Activated CD8-positive, alpha-beta memory T cell treated with anti-CD3 and anti-CD28 coated beads, Interleukin-2, amount 50 U/mL, for 48 hours (primary cell): ENCODE results near the gene MORC2.
A peak's percentile ranks its signal among the peaks of the same experiment; 100 is the strongest.

Experiments
- DNase-seq: peaks from one replicate; pipeline ENCODE4 v3.0.0-alpha.2; 2020

The MORC2 gene

GRCh38 chr22:30948930-30949342 lies 19.6 kb downstream of the MORC2 start:
- no peak for DNase-seq

- no peak for DNase-seq
Measured at GRCh38 chr22:30947816-30948454, 20.6 kb downstream of the MORC2 start.

- no peak for DNase-seq
Measured at GRCh38 chr22:30947173-30947815, 21.3 kb downstream of the MORC2 start.

- DNase-seq, result no peak
Measured at GRCh38 chr22:30946354-30946753, 22.2 kb downstream of the MORC2 start.

GRCh38 chr22:30945653-30946052 lies 22.9 kb downstream of the MORC2 start:
- DNase-seq, result no peak

GRCh38 chr22:30944986-30945385 lies 23.6 kb downstream of the MORC2 start:
- DNase-seq, result no peak

GRCh38 chr22:30943368-30943767 lies 25.2 kb downstream of the MORC2 start:
- no peak for DNase-seq

- no peak for DNase-seq
Measured at GRCh38 chr22:30941363-30941740, 27.2 kb downstream of the MORC2 start.

GRCh38 chr22:30940685-30941362 lies 27.8 kb downstream of the MORC2 start:
- no peak for DNase-seq

GRCh38 chr22:30934053-30934452 lies 34.5 kb downstream of the MORC2 start:
- no peak for DNase-seq

- no peak for DNase-seq
Measured at GRCh38 chr22:30933457-30933856, 35.1 kb downstream of the MORC2 start.

GRCh38 chr22:30932661-30933060 lies 35.9 kb downstream of the MORC2 start:
- no peak for DNase-seq

- DNase-seq, result no peak
Measured at GRCh38 chr22:30931541-30932300, 36.9 kb downstream of the MORC2 start.

GRCh38 chr22:30930228-30930627 lies 38.3 kb downstream of the MORC2 start:
- no peak for DNase-seq

- DNase-seq, result no peak
Measured at GRCh38 chr22:30928401-30928800, 40.2 kb downstream of the MORC2 start.

- no peak for DNase-seq
Measured at GRCh38 chr22:30927806-30928205, 40.8 kb downstream of the MORC2 start.

GRCh38 chr22:30926706-30927105 lies 41.9 kb downstream of the MORC2 start:
- DNase-seq, result peak; percentile 28

GRCh38 chr22:30925667-30926066 lies 42.9 kb downstream of the MORC2 start:
- peak; percentile 29 for DNase-seq

GRCh38 chr22:30923168-30923900 lies 45.2 kb downstream of the MORC2 start:
- peak; percentile 45 for DNase-seq

GRCh38 chr22:30922151-30922611 lies 46.4 kb downstream of the MORC2 start:
- peak; percentile 90 for DNase-seq

- DNase-seq, result no peak
Measured at GRCh38 chr22:30921108-30921507, 47.5 kb downstream of the MORC2 start.

GRCh38 chr22:30920407-30920806 lies 48.2 kb downstream of the MORC2 start:
- peak; percentile 94 for DNase-seq

- no peak for DNase-seq
Measured at GRCh38 chr22:30919973-30920372, 48.6 kb downstream of the MORC2 start.
